ENCODE data around the gene MAP2K1. TPM values are rescaled to one million over a fixed set of nuclear protein-coding genes. Genes with fewer than 3 reads are reported as not detected.
"Not testable (repeated sequence)": the region's sequence is repeated elsewhere in the genome, so short reads cannot be mapped to it uniquely, and the experiment has no call there.

MAP2K1 gene
- total RNA-seq, 1 experiment from 2014 or later, result 63.7 TPM

DNA sequence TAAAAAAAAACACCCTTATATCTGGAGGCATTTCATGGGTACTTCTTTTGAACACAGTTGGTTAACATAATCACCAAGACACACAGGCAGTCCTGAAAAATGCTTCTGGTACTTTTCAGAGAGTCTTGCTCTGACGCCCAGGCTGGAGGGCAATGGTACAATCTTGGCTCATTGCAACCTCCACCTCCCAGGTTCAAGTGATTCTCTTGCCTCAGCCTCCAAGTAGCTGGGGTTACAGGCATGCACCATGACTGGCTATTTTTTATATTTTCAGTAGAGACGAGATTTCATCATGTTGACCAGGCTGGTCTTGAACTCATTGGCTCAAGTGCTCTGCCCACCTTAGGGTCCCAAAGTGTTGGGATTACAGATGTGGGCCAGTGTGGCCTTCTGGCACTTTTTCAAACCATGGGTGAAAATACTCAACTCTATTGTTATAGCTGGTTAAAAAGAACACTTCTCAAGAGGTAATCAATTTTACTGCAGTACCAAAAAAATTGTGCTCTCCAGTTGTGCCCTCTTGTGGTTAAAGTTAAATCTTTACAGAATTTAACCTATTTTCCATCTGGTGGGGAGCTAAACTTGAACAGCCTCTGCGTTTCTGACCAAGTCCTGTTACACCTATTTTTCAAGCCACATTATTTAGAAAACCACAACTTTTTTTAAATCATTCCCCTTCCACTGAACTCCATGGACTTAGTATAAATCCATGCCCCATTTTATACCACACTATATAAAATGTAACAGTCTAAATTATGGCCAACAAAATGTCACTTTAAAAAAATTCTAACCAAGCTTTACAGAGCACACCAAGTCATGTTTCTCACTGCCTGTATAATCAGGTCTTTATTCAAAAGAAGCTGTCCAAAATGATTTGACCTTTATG lies 112.0 kb downstream of the MAP2K1 start:
- no TSS peak for BruUV-seq (replicated peaks)
- H3K36me3 ChIP-seq (ENCODE audit: control insufficient read depth, insufficient read depth, low read length), result peaks cover 2% of the 10 kb centered on the region
- Mint-ChIP-seq H3K27me3 (ENCODE audit: insufficient read depth, unreplicated experiment) (no peaks in the 10 kb centered on the region), H3K9me3 (ENCODE audit: unreplicated experiment) (no peaks in the 10 kb centered on the region), H3K27ac (ENCODE audit: unreplicated experiment) (peak overlapping the region; percentile 93), H3K4me3 (ENCODE audit: unreplicated experiment) (no peak overlapping the region), H3K4me1 (ENCODE audit: low read depth, unreplicated experiment) (peaks cover 16% of the 10 kb centered on the region), H3K36me3 (ENCODE audit: insufficient read depth, unreplicated experiment) (peaks cover 94% of the 10 kb centered on the region)
- H3K4me1 ChIP-seq, result peaks cover 10% of the 10 kb centered on the region
- intact Hi-C loops (cut with micrococcal nuclease; ENCODE audit: unreplicated experiment), result loop anchor here (5.0 kb wide), 1 partner anchor 94 kb away; no protein-coding TSS in a partner anchor
- no peaks in the 10 kb centered on the region for H3K9me3 ChIP-seq
- ChIA-PET POLR2A (interaction anchor here (2.5 kb wide), 1 partner anchor 112 kb away, joined by 10 read pairs; the partner anchor contains the start of gene MAP2K1), CTCF (interaction anchor here (0.7 to 1.2 kb wide), 5 partner anchors 60 to 205 kb away, joined by 3 to 12 read pairs (median 4); partner anchors contain the start of genes DIS3L and MAP2K1)
- DNase-seq, result peak in 1 of 2 experiments; percentile 38
- no peaks in the 10 kb centered on the region for H3K27me3 ChIP-seq (replicated peaks; ENCODE audit: control insufficient read depth, insufficient read depth, low read length)
- no peak overlapping the region for H3K4me3 ChIP-seq (ENCODE audit: low read depth, low read length)
- TF ChIP-seq, protein P1, sequence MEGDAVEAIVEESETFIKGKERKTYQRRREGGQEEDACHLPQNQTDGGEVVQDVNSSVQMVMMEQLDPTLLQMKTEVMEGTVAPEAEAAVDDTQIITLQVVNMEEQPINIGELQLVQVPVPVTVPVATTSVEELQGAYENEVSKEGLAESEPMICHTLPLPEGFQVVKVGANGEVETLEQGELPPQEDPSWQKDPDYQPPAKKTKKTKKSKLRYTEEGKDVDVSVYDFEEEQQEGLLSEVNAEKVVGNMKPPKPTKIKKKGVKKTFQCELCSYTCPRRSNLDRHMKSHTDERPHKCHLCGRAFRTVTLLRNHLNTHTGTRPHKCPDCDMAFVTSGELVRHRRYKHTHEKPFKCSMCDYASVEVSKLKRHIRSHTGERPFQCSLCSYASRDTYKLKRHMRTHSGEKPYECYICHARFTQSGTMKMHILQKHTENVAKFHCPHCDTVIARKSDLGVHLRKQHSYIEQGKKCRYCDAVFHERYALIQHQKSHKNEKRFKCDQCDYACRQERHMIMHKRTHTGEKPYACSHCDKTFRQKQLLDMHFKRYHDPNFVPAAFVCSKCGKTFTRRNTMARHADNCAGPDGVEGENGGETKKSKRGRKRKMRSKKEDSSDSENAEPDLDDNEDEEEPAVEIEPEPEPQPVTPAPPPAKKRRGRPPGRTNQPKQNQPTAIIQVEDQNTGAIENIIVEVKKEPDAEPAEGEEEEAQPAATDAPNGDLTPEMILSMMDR (IDR thresholded peaks at IDR 0.05; ENCODE audit: insufficient read depth in 1 of 2, low read depth in 1 of 2, low read length in 1 of 2, severe bottlenecking in 1 of 2, unreplicated experiment in 1 of 2), result peak; percentile 22 to 23

DNA sequence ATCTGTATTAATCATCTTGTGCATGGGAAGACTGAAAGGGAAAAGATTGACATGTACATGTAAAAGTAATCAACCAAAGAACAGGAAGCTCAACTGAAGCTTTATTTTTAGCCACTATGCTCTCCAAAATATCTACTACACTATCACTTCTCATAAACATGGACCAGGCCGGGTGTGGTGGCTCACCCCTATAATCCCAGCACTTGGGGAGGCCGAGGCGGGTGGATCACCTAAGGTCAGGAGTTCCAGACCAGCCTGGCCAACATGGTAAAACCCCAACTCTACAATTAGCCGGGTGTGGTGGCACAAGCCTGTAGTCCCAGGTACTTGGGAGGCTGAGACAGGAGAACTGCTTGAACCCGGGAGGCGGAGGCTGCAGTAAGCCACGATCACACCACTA lies 113.6 kb downstream of the MAP2K1 start:
- H3K4me1 Mint-ChIP-seq (ENCODE audit: low read depth, unreplicated experiment), result peaks cover 18% of the 10 kb centered on the region
- BruUV-seq (replicated peaks); H3K4me3 ChIP-seq (ENCODE audit: low read depth, low read length); intact Hi-C loops (cut with micrococcal nuclease; ENCODE audit: unreplicated experiment); H3K9me3 Mint-ChIP-seq (ENCODE audit: unreplicated experiment); H3K36me3 ChIP-seq (ENCODE audit: control insufficient read depth, insufficient read depth, low read length); H3K9me3 ChIP-seq; POLR2A ChIA-PET; H3K4me3 Mint-ChIP-seq (ENCODE audit: unreplicated experiment); CTCF ChIA-PET; H3K27me3 Mint-ChIP-seq (ENCODE audit: insufficient read depth, unreplicated experiment); DNase-seq; H3K27ac Mint-ChIP-seq (ENCODE audit: unreplicated experiment); H3K27me3 ChIP-seq (replicated peaks; ENCODE audit: control insufficient read depth, insufficient read depth, low read length): not testable (repeated sequence)
- peaks cover 10% of the 10 kb centered on the region for H3K4me1 ChIP-seq
- peaks cover 94% of the 10 kb centered on the region for H3K36me3 Mint-ChIP-seq (ENCODE audit: insufficient read depth, unreplicated experiment)

DNA sequence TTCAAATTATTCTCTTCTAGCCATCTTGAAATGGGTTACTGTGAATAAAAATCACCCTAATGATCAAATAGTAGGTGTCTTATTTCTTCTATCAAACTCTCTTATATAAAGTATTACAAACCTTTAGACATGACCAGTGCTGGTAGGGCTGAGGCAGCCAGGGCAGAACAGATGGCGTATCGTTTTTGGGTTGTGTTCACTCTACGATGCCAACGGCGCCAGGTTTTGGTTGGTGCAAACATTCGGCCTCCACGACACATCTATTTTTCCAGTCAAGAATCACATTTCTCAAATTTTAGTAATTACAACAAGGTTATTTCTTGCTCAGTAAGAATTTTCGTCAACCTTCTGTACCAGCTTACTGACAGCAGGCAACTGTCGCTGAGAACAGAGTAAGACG lies 115.8 kb downstream of the MAP2K1 start:
- TF ChIP-seq, protein P1 (IDR thresholded peaks at IDR 0.05; ENCODE audit: insufficient read depth in 1 of 2, low read depth in 1 of 2, low read length in 1 of 2, severe bottlenecking in 1 of 2, unreplicated experiment in 1 of 2), result no peak
- Histone ChIP-seq H3K27me3 (replicated peaks; ENCODE audit: control insufficient read depth, insufficient read depth, low read length) (no peaks in the 10 kb centered on the region), H3K36me3 (ENCODE audit: control insufficient read depth, insufficient read depth, low read length) (peaks cover 2% of the 10 kb centered on the region), H3K4me1 (peaks cover 6% of the 10 kb centered on the region; the same call in 1 of the 2 replicates), H3K9me3 (no peaks in the 10 kb centered on the region), H3K4me3 (ENCODE audit: low read depth, low read length) (no peak overlapping the region)
- CTCF ChIA-PET, result no interaction called here
- no peaks in the 10 kb centered on the region for H3K9me3 Mint-ChIP-seq (ENCODE audit: unreplicated experiment)
- POLR2A ChIA-PET, result interaction anchor here (0.6 kb wide), 1 partner anchor 208 kb away, joined by 3 read pairs; no protein-coding TSS in a partner anchor
- DNase-seq, result no peak
- H3K4me1 Mint-ChIP-seq (ENCODE audit: low read depth, unreplicated experiment), result peaks cover 15% of the 10 kb centered on the region
- H3K36me3 Mint-ChIP-seq (ENCODE audit: insufficient read depth, unreplicated experiment), result peaks cover 81% of the 10 kb centered on the region
- H3K27me3 Mint-ChIP-seq (ENCODE audit: insufficient read depth, unreplicated experiment), result no peaks in the 10 kb centered on the region
- intact Hi-C loops (cut with micrococcal nuclease; ENCODE audit: unreplicated experiment), result no loop called here
- H3K27ac Mint-ChIP-seq (ENCODE audit: unreplicated experiment), result no peak overlapping the region
- peak overlapping the region; percentile 96 for H3K4me3 Mint-ChIP-seq (ENCODE audit: unreplicated experiment)
- no TSS peak for BruUV-seq (replicated peaks)

DNA sequence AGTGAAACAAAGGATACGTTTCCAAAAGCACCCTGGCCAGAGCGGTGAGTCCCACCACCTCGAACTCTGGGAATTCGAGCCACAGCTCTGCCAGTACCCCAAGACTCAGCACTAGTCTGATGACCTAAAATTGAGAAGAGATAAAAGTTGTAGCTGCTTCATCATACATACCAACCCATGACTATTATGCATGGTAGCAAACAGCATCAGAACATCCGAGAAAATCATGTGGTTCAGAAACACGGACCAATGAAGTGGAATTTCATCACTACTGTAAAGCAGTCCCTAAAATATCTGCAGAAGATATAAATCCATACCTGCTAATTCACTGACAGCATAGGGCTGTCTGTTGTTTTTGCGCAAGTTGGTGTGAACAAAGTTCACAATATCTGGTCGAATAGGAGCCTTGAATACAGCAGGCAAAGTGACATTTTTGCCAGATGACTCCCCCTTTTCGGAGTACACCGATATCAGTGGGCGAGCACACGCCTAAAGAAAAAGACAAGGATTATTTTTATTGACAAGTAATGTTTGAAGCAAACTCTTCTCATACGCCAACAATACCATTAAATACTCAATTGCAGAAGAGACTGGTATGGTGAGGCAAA lies 116.4 kb downstream of the MAP2K1 start:
- H3K27me3 ChIP-seq (replicated peaks; ENCODE audit: control insufficient read depth, insufficient read depth, low read length); H3K27me3 Mint-ChIP-seq (ENCODE audit: insufficient read depth, unreplicated experiment); BruUV-seq (replicated peaks); H3K9me3 ChIP-seq; H3K4me1 ChIP-seq; DNase-seq; POLR2A ChIA-PET; H3K9me3 Mint-ChIP-seq (ENCODE audit: unreplicated experiment); H3K36me3 ChIP-seq (ENCODE audit: control insufficient read depth, insufficient read depth, low read length); intact Hi-C loops (cut with micrococcal nuclease; ENCODE audit: unreplicated experiment); CTCF ChIA-PET: not testable (repeated sequence)
- Mint-ChIP-seq H3K27ac (ENCODE audit: unreplicated experiment) (peak overlapping the region; percentile 100), H3K4me3 (ENCODE audit: unreplicated experiment) (peak overlapping the region; percentile 96), H3K4me1 (ENCODE audit: low read depth, unreplicated experiment) (peaks cover 15% of the 10 kb centered on the region), H3K36me3 (ENCODE audit: insufficient read depth, unreplicated experiment) (peaks cover 74% of the 10 kb centered on the region)
- peak overlapping the region; percentile 68 for H3K4me3 ChIP-seq (ENCODE audit: low read depth, low read length)

Data from Caco-2 (cell line).